ENCODE data around the gene MKI67. TPM values are rescaled to one million over a fixed set of nuclear protein-coding genes. Genes with fewer than 3 reads are reported as not detected.
"Not testable (repeated sequence)": the region's sequence is repeated elsewhere in the genome, so short reads cannot be mapped to it uniquely, and the experiment has no call there.

MKI67 gene
- total RNA-seq, 1 donor from 2014 or later: 1.1 TPM

DNA sequence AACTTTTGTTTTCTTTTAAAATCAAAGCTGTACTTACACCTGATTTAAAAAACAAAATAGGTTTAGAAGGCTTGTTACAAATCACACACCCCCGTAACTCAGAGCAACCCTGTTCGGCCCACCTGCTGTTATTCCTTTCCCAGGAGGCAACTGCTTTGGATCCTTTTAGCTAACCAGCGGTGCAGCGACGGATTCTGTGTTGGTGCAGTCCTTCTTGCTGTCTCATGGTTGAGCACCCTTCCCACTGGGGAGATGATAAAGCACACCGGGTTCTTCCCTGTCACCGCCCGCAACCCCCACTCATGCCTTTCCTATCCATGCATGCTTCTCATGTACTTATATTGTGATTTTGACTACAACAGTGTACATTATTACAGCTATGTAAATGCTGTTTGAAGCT lies 24.8 kb upstream of the MKI67 start:
- intact Hi-C loops (cut with DNase I): no loop called here
- no peak for DNase-seq (ENCODE audit: low spot score)

DNA sequence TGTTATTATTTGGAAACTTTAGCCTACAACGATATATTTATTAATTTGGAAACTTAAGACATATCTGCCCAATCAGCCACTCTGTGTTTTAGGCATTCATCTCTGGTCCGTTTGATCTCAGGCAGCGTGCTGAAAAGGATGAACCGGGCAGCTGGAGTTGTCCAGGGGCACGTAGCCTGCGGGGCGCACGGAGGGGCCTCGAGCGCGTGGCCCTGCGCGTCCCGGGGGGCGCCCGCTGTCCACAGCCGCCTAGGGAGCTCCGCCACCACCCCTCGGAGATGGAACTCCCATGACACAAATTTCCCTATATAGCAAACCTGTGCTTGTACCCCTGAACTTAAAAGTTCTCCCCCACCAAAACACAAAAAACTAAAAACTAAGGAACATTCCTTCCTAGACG lies 24.3 kb upstream of the MKI67 start:
- DNase-seq (ENCODE audit: low spot score): no peak
- intact Hi-C loops (cut with DNase I): no loop called here

DNA sequence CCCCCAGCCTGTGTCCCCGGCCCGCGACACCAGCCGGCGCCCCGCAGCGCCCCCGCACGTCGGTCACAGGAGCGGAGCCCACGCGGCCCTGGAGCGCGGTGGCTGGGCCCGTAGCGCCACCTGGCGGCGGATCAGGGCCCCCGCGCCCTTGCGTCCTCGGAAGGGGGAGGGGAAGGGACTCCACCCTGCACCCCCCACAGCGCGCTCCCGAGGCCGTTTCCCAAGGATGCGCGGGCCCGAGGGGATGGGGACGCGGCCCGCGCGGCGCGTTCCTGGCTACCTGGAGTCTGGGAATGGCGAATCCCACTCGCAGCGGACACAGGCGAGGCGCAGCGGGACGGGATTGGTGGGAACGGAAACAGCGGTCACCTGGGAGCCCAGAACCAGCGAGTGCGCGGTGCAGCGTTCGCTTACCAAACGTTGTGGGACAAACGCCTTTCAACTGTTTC lies 23.8 kb upstream of the MKI67 start:
- peak; percentile 84 for DNase-seq (ENCODE audit: low spot score)
- intact Hi-C loops (cut with DNase I): no loop called here

DNA sequence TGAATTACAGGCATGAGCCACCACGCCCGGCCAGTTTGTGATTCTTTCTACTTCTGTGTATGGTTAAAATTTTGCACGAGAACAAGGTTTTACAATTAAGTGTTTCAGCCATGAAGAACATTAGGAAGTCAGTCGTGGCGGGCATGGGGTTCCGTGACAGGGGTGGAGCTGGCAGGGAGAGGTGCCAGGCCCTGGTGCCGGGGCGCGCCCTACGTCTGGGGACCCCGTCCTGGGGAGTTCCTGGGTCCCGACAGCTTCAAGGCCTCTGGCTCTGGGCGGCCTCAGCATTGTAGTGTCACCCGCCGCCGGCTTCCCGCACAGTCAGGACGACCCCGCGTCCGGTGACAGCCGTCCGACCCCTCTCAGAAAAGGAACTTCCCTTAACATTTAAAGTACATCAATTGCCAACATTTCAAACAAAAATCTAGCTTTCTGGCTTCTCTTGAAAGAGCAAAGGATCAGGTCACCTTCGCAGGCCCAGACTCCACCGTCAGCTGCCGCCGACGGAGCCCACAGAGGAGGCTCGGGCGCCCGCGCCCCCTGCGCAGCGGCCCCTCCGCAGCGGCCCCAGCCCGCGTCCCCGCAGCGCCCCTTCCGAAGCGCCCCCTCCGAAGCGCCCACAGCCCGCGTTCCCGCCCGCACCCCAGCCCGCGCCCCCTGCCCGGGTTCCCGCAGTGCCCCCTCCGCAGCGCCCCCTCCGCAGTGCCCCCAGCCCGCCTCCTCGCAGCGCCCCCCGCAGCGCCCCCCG lies 23.2 kb upstream of the MKI67 start:
- intact Hi-C loops (cut with DNase I): no loop called here
- no peak for DNase-seq (ENCODE audit: low spot score)

DNA sequence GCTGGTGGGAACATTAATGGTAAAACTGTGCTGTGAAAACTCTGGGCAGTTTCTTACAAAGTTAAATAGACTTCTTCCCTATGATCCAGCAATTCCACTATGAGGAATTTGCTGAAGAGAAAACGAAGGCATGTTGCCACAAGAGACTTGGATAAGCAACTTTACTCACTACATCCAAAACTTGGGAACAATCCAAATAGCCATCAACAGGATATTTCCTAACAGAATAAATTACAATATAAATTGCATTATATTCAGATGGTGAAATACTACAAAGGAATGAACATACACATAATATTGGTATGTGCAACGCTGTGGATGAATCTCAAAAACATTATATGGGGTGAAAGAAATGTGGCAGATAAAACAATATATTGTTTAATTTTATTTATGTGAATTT lies 21.4 kb upstream of the MKI67 start:
- intact Hi-C loops (cut with DNase I): no loop called here

DNA sequence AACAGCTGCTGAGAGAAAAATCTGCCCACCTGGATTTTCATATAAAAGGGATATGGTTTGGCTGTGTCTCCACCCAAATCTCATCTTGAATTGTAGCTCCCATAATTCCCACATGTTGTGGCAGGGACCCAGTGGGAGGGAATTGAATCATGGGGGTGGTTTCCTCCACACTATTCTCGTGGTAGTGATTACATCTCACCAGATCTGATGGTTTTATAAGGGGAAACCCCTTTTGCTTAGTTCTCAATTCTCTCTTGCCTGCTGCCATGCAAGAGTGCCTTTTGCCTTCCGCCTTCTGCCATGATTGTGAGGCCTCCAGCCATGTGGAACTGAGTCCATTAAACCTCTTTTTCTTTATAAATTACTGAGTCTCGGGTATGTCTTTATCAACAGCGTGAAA lies 20.8 kb upstream of the MKI67 start:
- no peak for DNase-seq (ENCODE audit: low spot score)

More for the DNA sequence above, 21.4 kb upstream of the MKI67 start:
- no peak for DNase-seq (ENCODE audit: low spot score)

DNA sequence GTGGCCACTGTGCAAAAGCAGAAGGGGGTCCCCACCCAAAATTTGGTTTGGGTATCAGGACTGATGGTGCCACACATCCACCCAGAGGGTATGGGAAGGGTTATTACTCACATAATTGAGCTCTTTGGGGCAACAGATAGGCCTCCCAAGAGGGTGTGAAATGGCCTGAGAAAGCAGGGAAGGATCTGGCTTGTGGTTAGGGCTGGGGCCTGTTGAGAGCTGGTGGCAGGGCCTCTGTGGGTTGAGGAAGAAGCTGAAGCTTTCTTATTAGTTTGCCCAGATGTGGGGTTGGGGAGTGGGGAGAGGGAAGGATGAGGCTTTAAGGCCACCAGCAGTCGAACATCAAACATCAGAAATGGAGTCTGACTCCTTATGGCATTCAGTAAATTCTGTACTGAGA lies 18.3 kb upstream of the MKI67 start:
- intact Hi-C loops (cut with DNase I): no loop called here
- DNase-seq (ENCODE audit: low spot score): no peak

More for the DNA sequence above, 20.8 kb upstream of the MKI67 start:
- intact Hi-C loops (cut with DNase I): no loop called here

DNA sequence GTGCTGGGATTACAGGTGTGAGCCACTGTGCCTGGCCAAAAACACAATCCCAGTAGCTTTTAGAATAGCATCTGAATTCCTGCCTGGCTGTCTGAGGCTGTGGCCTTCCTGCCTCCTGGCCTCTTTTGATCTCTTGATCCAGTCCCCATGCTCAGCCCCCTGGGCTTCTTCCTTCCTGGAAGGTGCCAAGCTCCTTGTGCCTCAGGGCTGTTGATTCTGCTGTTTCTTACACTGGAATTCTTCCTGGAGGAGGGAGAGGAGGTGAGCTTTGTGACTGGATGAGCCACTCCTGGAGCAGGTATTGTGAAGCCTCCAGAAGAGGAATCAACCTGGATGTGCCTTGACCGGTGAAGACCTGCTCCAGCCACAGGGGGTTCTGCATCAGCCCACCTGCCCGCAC lies 17.3 kb upstream of the MKI67 start:
- DNase-seq (ENCODE audit: low spot score): no peak

DNA sequence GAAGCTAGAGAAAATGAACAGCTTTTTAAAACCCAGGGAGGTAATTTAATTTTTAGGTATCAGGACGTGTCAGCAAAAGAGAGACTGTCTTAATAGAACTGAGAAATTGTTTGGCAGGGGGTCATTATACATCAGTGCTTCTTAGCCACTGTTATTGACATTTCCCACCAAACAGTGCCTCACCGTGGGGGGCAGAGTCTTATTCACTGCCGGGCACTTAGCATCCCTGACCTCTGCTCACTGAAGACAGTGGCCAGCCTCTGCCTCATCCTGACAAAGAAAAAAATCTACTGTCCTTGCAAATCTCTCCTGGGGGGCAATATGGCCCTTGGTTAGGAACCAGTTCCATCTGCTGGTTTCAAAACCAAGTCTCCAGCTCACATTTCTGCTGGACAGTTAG lies 14.2 kb upstream of the MKI67 start:
- no peak for DNase-seq (ENCODE audit: low spot score)
- intact Hi-C loops (cut with DNase I): no loop called here

More for the DNA sequence above, 17.3 kb upstream of the MKI67 start:
- intact Hi-C loops (cut with DNase I): no loop called here

DNA sequence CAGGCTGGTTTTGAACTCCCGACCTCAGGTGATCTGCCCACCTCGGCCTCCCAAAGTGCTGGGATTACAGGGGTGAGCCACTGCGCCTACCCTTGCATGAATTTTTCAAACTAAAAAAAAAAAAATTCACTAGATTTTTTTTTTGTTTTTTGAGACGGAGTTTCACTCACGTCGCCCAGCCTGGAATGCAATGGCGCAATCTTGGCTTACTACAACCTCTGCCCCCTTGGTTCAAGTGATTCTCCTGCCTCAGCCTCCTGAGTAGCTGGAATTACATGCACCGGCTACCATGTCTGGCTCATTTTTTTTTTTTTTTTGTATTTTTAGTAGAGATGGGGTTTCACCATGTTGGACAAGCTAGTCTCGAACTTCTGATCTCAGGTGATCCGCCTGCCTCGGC lies 12.2 kb upstream of the MKI67 start:
- intact Hi-C loops (cut with DNase I); DNase-seq (ENCODE audit: low spot score): not testable (repeated sequence)

DNA sequence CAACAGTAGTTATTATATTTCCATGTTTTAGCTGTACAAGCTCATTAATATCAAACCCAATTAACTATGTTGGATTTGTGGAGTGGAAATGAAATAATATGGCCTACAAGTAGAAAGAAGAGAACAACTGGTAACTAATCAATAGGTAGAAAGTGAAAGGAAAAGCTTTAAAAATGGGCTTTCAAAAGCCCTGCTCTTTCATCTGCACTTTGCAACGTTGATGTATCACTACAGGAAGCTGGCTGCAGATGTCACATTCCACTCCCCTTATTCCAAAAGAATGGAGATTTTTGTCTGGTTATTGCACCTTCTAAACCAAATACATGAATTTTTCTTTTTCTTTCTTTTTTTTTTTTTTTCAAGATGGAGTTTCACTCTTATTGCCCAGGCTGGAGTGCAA lies 11.7 kb upstream of the MKI67 start:
- intact Hi-C loops (cut with DNase I): no loop called here
- no peak for DNase-seq (ENCODE audit: low spot score)

DNA sequence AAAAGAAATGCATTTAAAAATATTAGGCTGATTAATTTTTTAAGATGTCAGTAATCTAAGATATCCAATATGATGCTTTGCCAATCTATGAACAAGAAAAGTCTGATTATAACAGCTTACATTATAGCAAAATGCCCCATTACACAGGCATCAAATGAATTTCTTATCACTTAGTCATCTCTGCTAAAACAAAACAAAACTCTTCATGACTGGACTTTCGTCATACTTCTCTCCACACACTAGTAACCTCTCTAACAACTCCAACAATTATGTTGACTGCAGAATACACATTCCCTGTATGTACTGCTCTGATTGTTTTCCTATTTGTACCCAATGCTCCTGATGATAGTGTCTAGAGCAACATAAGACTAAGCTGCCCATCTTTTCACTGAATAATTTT lies 3.8 kb upstream of the MKI67 start:
- intact Hi-C loops (cut with DNase I): no loop called here
- DNase-seq (ENCODE audit: low spot score): no peak

DNA sequence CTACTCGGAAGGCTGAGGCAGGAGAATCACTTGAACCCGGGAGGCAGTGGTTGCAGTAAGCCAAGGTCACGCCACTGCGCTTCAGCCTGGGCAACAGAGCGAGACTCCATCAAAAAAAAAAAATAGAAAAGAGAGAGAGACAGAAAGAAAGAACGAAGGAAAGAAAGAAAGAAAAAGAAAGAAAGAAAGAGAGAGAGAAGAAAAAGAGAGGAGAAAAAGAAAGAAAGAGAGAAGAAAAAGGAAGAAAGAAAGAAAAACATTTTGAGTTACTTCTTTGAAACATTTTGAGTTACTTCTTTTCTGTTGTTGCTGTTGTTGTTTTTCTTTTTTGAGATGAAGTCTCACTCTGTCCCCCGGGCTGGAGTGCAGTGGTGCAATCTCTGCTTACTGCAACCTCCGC lies 2.4 kb upstream of the MKI67 start:
- intact Hi-C loops (cut with DNase I): no loop called here
- no peak for DNase-seq (ENCODE audit: low spot score)

DNA sequence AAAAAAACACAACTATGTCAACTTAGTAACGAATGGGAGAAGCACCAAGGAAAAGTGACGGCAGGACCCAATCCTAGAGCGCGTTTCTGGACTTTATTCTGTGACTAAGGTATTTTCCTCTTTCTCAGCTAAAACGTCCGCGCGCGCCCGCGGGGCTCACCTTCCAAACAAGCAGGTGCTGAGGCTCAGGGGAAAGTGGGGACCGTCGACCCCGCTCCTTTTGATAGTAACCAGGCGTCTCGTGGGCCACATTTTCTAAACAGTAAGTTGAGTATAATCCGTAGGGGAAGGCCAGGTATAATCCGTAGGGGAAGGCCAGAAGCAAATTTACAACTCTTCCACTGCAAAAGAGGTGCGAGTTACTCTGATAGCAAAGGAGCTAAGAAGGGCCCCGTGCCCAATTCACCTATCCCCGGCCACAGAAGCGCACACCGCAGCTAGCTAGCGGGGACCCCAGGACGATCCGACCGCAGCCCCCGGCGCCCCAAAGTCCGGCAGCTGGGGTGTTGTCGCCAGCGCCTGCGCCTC lies 743 bp downstream of the MKI67 start:
- intact Hi-C loops (cut with DNase I): no loop called here

DNA sequence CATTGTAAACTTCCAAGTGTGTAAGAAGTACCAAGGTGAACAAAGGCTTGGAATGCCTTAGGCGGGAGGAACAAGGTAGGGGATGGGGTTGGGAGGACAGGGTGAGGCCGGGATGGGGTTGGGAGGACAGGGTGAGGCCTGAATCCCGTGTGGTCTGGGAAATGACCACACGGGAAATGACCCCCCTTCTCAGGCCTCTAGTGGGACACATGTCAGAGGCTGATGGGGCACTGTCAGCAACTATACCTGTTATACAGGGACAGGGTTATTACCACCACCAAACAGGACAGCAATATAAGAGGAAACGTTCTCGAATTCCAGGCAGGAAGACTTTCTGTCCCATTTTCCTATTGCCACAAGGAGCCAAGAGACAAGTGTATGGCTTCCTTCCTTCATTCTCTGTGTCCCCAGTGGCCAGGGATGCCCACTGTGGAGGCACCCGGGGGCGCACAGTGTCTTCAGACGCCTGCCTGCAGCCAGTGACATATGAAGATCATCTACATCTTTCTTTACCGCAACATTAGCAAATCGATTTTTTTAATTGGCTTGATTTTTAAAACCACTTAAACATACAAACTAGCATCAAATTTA lies 1.3 kb downstream of the MKI67 start:
- DNase-seq (ENCODE audit: low spot score): no peak
- intact Hi-C loops (cut with DNase I): no loop called here

More for the DNA sequence above, 743 bp downstream of the MKI67 start:
- no peak for DNase-seq (ENCODE audit: low spot score)

DNA sequence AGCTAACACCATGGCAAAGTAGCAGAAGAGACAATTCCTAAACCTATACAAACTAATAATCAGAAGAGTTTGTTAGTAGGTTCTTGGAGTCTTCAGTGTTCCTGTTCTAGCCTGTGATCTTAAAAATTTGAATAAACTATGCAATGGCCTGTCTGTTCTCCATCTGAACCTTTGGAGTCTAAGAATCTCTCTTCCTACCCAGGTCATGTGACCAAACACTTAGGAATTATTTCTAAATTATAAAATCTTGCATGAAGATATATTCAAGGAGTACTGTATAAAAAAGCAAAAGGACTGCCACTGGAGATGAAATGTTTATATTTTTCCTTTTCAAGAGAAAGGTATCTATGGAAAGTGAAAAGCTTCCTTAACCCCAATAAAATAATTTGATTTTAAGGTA lies 2.4 kb downstream of the MKI67 start:
- DNase-seq (ENCODE audit: low spot score): no peak
- intact Hi-C loops (cut with DNase I): no loop called here

DNA sequence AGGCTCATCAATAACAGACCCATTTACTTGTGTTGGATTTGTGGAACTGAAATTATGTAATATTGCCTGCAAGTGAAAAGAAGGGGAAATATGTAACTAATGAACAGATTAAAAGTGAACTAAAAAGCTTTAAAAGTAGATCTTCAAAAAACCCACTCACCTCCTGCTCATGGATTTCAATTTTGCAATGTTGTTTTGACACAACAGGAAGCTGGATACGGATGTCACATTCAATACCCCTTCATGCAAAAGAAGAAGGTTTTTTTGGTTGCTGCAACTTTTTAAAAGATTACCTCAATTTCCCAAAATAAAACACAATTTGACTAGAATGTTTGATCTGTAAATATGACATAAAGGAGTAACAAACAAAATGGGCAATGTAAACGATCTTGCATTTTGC lies 3.3 kb downstream of the MKI67 start:
- intact Hi-C loops (cut with DNase I): no loop called here
- DNase-seq (ENCODE audit: low spot score): no peak

DNA sequence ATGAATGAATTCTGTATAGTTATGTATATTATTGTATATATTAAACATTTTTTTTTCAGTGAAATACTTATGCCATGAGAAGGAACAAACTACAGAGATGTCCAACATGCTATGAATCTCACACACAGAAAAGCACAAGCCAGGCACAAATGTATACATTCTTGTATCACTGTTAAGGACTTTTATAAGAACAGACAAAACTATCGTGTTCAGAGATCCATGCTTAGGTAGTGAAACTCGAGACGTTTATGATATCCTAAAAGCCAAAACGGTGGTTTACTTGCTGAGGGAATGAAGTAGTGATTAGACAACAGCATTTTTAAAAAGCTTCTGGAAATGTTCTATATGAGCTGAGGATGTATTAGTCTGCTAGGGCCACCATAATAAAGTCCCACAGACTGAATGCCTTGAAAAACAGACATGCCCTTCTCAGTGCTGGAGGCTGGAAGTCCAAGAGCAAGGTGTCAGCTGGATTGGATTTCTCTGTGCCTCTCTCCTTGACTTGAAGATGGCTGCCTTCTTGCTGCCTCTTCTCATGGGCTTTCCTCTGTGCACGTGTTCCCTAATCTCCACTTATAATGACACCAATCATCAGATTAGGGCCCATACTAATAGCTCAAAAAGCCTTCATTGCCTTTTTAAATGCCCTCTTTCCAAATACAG lies 4.3 kb downstream of the MKI67 start:
- DNase-seq (ENCODE audit: low spot score): no peak
- intact Hi-C loops (cut with DNase I): no loop called here

DNA sequence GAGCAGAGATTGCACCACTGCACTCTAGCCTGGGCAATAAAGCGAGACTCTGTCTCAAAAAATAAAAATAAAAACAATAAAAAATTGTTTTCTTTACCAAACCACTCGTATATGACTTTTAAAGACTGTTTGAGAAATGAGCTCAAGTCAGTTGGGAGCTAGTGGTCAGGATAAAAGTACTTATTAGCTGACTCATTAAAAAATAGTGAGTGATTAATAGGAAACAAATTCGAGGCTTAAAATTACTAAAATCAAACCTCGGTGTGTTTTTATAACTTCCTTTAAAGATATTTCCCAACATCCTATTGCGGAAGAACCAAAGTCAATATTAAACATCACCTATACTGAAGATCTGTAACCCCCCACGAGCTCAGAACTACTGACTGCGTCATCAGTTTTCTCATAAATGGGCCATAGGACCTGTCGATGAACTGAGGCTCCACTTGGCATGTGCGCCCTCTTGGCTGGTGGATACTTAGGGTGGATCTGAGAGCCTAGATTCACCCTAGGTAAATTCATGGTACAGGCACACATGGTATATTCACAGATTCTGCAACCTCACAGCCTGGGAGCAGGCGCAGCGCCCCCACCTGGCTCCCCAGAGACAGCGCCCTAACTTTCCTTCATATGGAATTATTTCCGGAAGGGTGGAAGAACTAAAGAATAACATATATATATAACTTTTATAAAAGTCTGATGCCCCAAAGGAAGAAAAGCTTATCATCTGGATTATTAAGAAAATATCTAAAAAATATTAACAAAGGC lies 9.2 kb downstream of the MKI67 start:
- intact Hi-C loops (cut with DNase I): no loop called here
- no peak for DNase-seq (ENCODE audit: low spot score)

DNA sequence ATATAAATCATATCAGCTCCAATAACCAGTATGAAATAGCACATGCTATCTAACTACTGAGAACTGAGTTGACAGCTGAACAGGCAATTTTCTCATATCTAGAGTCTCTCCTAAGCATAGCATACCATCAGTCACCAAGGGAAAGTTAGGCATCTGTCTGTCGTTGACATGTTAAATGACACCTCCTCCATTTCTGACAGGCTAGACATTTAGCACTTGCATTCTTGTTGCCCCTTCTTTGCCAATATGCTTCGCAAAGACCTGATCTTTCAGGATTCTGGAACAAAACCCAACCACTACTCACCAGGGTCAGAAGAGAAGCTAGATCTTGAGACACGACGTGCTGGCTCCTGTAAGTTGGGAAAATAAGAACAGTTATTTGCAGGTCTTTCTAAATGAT lies 10.0 kb downstream of the MKI67 start:
- no peak for DNase-seq (ENCODE audit: low spot score)
- intact Hi-C loops (cut with DNase I): no loop called here
